Spleen (tissue), 7 donors: ENCODE results near the gene SPEM1.

ENCODE experiments used
- CTCF ChIP-seq, 11 experiments: fragments of 200-600 bp in 7 of 11; fragments of 450-650 bp in 4 of 11; sonication (generic) in 4 of 11; IDR thresholded peaks in 8 of 11; conservative IDR thresholded peaks in 3 of 11; 1 replicate in 7 of 11; 2 replicates in 4 of 11; pipeline versions ENCODE4 v1.4.0 to v1.8.0; 2016 to 2021; ENCODE audit warnings: antibody characterized with exemption in 11 of 11, inconsistent platforms in 4 of 11, mild to moderate bottlenecking in 1 of 11
- POLR2A ChIP-seq, 3 donors: fragments of 450-650 bp; IDR thresholded peaks; one replicate each; pipeline ENCODE4 v1.5.1; 2017; ENCODE audit warnings: antibody characterized with exemption in 3 of 3, mild to moderate bottlenecking in 1 of 3
- donor health status: DM: no; HTN: no; CAD: no; lungs with moderate emphysema.
- donor health status: DM: no; HTN: no; CAD: no.
- donor health status: DM: no; HTN: no; CAD: no.

- TF ChIP-seq POLR2A (IDR thresholded peaks at IDR 0.05), result no peak
- no peak for TF ChIP-seq CTCF (IDR thresholded peaks at IDR 0.05 in 8 of 11, conservative IDR thresholded peaks at IDR 0.05 in 3 of 11)
Measured at GRCh38 chr17:7408252-7408727, 11.8 kb upstream of the SPEM1 start.
